ENCODE measurements around the gene HS6ST3.

- TF ChIP-seq POLR2A (IDR thresholded peaks at IDR 0.05) (no peak), CTCF (IDR thresholded peaks at IDR 0.05 in 8 of 11, conservative IDR thresholded peaks at IDR 0.05 in 3 of 11) (no peak), POLR2AphosphoS5 (IDR thresholded peaks at IDR 0.05) (no peak)
These were observed 332.1 kb downstream of the HS6ST3 start for GRCh38 chr13:96422002-96422401.

Data from spleen (tissue), 7 donors.